Left ventricle myocardium inferior (tissue), 1 donor: ENCODE data around the gene SRSF2. TPM values are rescaled to one million over a fixed set of nuclear protein-coding genes. Genes with fewer than 3 reads are reported as not detected.
"Not testable (repeated sequence)": the region's sequence is repeated elsewhere in the genome, so short reads cannot be mapped to it uniquely, and the experiment has no call there.

Experiments
- DNase-seq: peaks from one replicate; pipeline ENCODE4 v3.0.0-alpha.2; 2020
- H3K27ac ChIP-seq: fragments of 200-600 bp; replicated peaks from 2 replicates; pipeline ENCODE4 v1.8.0; 2021
- H3K27me3 ChIP-seq: fragments of 200-600 bp; 2 replicates; pipeline ENCODE4 v1.8.0; 2021; ENCODE audit warnings: low read depth
- H3K36me3 ChIP-seq: fragments of 200-600 bp; 2 replicates; pipeline ENCODE4 v1.8.0; 2021
- H3K4me1 ChIP-seq: fragments of 200-600 bp; 2 replicates; pipeline ENCODE4 v1.8.0; 2021
- H3K4me3 ChIP-seq: fragments of 200-600 bp; 2 replicates; pipeline ENCODE4 v1.8.0; 2021; ENCODE audit warnings: mild to moderate bottlenecking, moderate library complexity
- H3K9me3 ChIP-seq: fragments of 200-600 bp; replicated peaks from 2 replicates; pipeline ENCODE4 v1.8.0; 2021
- CTCF ChIP-seq: fragments of 200-600 bp; IDR thresholded peaks from 2 replicates; pipeline ENCODE4 v1.8.0; 2021; ENCODE audit warnings: antibody characterized with exemption, mild to moderate bottlenecking, borderline replicate concordance
- intact Hi-C: fragments of 100-400 bp; cut with micrococcal nuclease; formaldehyde crosslinking; loops from one replicate; pipeline ENCODE4 v1.11.0; 2022
- total RNA-seq: library from RNA; stranded (reverse); fragmentation: NEBNext Ultra II Directional; extraction: Animal tissue kit (Norgen Biotek cat#: 25700); gene quantifications from one replicate; pipeline ENCODE4 v1.2.1, GENCODE V29; 2021
- donor health status: DM: no; HTN: yes; CAD: no; lungs with severe emphysema.

Gene SRSF2
- total RNA-seq, 1 donor from 2014 or later, result 78.5 TPM

- H3K4me3 ChIP-seq, result peak overlapping the region; percentile 5
- H3K9me3 ChIP-seq, result no peaks in the 10 kb centered on the region
- peak; percentile 72 for DNase-seq
- no peaks in the 10 kb centered on the region for H3K27me3 ChIP-seq
- peaks cover 62% of the 10 kb centered on the region for H3K36me3 ChIP-seq
- peak overlapping the region; percentile 79 for H3K27ac ChIP-seq
- intact Hi-C loops, result no loop called here
- peaks cover 70% of the 10 kb centered on the region for H3K4me1 ChIP-seq
- TF ChIP-seq CTCF, result peak; percentile 86
Observed at GRCh38 chr17:76714822-76715495, 22.2 kb downstream of the SRSF2 start.

GRCh38 chr17:76714336-76714735 lies 22.8 kb downstream of the SRSF2 start:
- peak overlapping the region; percentile 79 for H3K27ac ChIP-seq
- peaks cover 74% of the 10 kb centered on the region for H3K4me1 ChIP-seq
- no peak for TF ChIP-seq CTCF

GRCh38 chr17:76713765-76714164 lies 23.4 kb downstream of the SRSF2 start:
- Histone ChIP-seq H3K4me3 (no peak overlapping the region), H3K36me3 (peaks cover 50% of the 10 kb centered on the region), H3K27ac (no peak overlapping the region), H3K9me3 (no peaks in the 10 kb centered on the region), H3K4me1 (peaks cover 79% of the 10 kb centered on the region), H3K27me3 (no peaks in the 10 kb centered on the region)
- intact Hi-C loops, result no loop called here
- no peak for TF ChIP-seq CTCF
- DNase-seq, result no peak

More at GRCh38 chr17:76714336-76714735, 22.8 kb downstream of the SRSF2 start:
- no peak overlapping the region for H3K4me3 ChIP-seq
- no peaks in the 10 kb centered on the region for H3K27me3 ChIP-seq
- peaks cover 56% of the 10 kb centered on the region for H3K36me3 ChIP-seq
- no peak for DNase-seq
- intact Hi-C loops, result no loop called here
- H3K9me3 ChIP-seq, result no peaks in the 10 kb centered on the region

GRCh38 chr17:76712321-76712720 lies 24.8 kb downstream of the SRSF2 start:
- peaks cover 88% of the 10 kb centered on the region for H3K4me1 ChIP-seq
- DNase-seq, result not testable (repeated sequence)

GRCh38 chr17:76710863-76711611 lies 26.1 kb downstream of the SRSF2 start, which contains the start of gene MXRA7:
MXRA7 (minus strand) TSS chr17:76710965; CDS start chr17:76710946, 19 bp downstream.
- DNase-seq, result peak; percentile 81
- no peaks in the 10 kb centered on the region for H3K27me3 ChIP-seq
- no peaks in the 10 kb centered on the region for H3K9me3 ChIP-seq
- intact Hi-C loops, result no loop called here
- peaks cover 87% of the 10 kb centered on the region for H3K4me1 ChIP-seq
- H3K36me3 ChIP-seq, result peaks cover 23% of the 10 kb centered on the region
- peak within 1 kb of the TSS; percentile 83 for H3K4me3 ChIP-seq
- H3K27ac ChIP-seq, result peak within 1 kb of the TSS; percentile 97
- TF ChIP-seq CTCF, result no peak

More at GRCh38 chr17:76712321-76712720, 24.8 kb downstream of the SRSF2 start:
- intact Hi-C loops, H3K4me3 ChIP-seq, H3K27me3 ChIP-seq, H3K9me3 ChIP-seq: not testable (repeated sequence)
- Histone ChIP-seq H3K27ac (peak overlapping the region; percentile 95), H3K36me3 (peaks cover 35% of the 10 kb centered on the region)

GRCh38 chr17:76709951-76710862 lies 26.9 kb downstream of the SRSF2 start:
- Histone ChIP-seq H3K27ac (peak overlapping the region; percentile 97), H3K4me1 (peaks cover 86% of the 10 kb centered on the region), H3K36me3 (peaks cover 14% of the 10 kb centered on the region), H3K4me3 (peak overlapping the region; percentile 83)
- intact Hi-C loops, H3K27me3 ChIP-seq, DNase-seq, H3K9me3 ChIP-seq: not testable (repeated sequence)
